Measurements from ENCODE around the gene OR9I1.

Gene OR9I1

GRCh38 chr11:58125469-58125868 is at the start of gene OR9I1:
TSS of gene OR9I1 (minus strand) at chr11:58125530. CDS start at chr11:58119444, 6,086 bp downstream.
- Mint-ChIP-seq H3K27me3 (ENCODE audit: low read depth) (no peaks in the 10 kb centered on the region), H3K4me1 (ENCODE audit: low read depth) (no peaks in the 10 kb centered on the region), H3K36me3 (ENCODE audit: low read depth) (no peaks in the 10 kb centered on the region), H3K4me3 (no peak within 1 kb of the TSS), H3K27ac (no peak within 1 kb of the TSS), H3K9me3 (no peaks in the 10 kb centered on the region)

GRCh38 chr11:58165504-58166106 is 40.3 kb upstream of the OR9I1 start:
- Mint-ChIP-seq H3K4me3 (no peak overlapping the region), H3K27me3 (ENCODE audit: low read depth) (peaks cover 3% of the 10 kb centered on the region), H3K36me3 (ENCODE audit: low read depth) (no peaks in the 10 kb centered on the region), H3K27ac (no peak overlapping the region), H3K4me1 (ENCODE audit: low read depth) (no peaks in the 10 kb centered on the region), H3K9me3 (no peaks in the 10 kb centered on the region)

GRCh38 chr11:58164990-58165389 is 39.7 kb upstream of the OR9I1 start:
- peaks cover 3% of the 10 kb centered on the region for H3K27me3 Mint-ChIP-seq (ENCODE audit: low read depth)
- H3K27ac Mint-ChIP-seq = no peak overlapping the region
- H3K36me3 Mint-ChIP-seq (ENCODE audit: low read depth) = no peaks in the 10 kb centered on the region
- H3K4me1 Mint-ChIP-seq (ENCODE audit: low read depth) = no peaks in the 10 kb centered on the region
- no peaks in the 10 kb centered on the region for H3K9me3 Mint-ChIP-seq
- H3K4me3 Mint-ChIP-seq = no peak overlapping the region

GRCh38 chr11:58164389-58164788 is 39.1 kb upstream of the OR9I1 start:
- Mint-ChIP-seq H3K27ac (no peak overlapping the region), H3K9me3 (no peaks in the 10 kb centered on the region), H3K27me3 (ENCODE audit: low read depth) (no peaks in the 10 kb centered on the region), H3K4me3 (no peak overlapping the region), H3K36me3 (ENCODE audit: low read depth) (no peaks in the 10 kb centered on the region), H3K4me1 (ENCODE audit: low read depth) (no peaks in the 10 kb centered on the region)

- H3K27me3 Mint-ChIP-seq (ENCODE audit: low read depth) = peaks cover 4% of the 10 kb centered on the region
Measured at GRCh38 chr11:58152781-58153180, 27.5 kb upstream of the OR9I1 start.

GRCh38 chr11:58142761-58143160 is 17.4 kb upstream of the OR9I1 start:
- H3K4me1 Mint-ChIP-seq (ENCODE audit: low read depth) = no peaks in the 10 kb centered on the region
- no peaks in the 10 kb centered on the region for H3K9me3 Mint-ChIP-seq
- no peak overlapping the region for H3K27ac Mint-ChIP-seq
- H3K4me3 Mint-ChIP-seq = no peak overlapping the region
- no peaks in the 10 kb centered on the region for H3K27me3 Mint-ChIP-seq (ENCODE audit: low read depth)
- H3K36me3 Mint-ChIP-seq (ENCODE audit: low read depth) = no peaks in the 10 kb centered on the region

More at GRCh38 chr11:58152781-58153180, 27.5 kb upstream of the OR9I1 start:
- H3K27ac Mint-ChIP-seq = no peak overlapping the region
- no peak overlapping the region for H3K4me3 Mint-ChIP-seq
- no peaks in the 10 kb centered on the region for H3K4me1 Mint-ChIP-seq (ENCODE audit: low read depth)
- no peaks in the 10 kb centered on the region for H3K9me3 Mint-ChIP-seq
- H3K36me3 Mint-ChIP-seq (ENCODE audit: low read depth) = no peaks in the 10 kb centered on the region

GRCh38 chr11:58135171-58135570 is 9.8 kb upstream of the OR9I1 start:
- Mint-ChIP-seq H3K27me3 (ENCODE audit: low read depth) (no peaks in the 10 kb centered on the region), H3K9me3 (no peaks in the 10 kb centered on the region), H3K4me3 (no peak overlapping the region), H3K36me3 (ENCODE audit: low read depth) (no peaks in the 10 kb centered on the region), H3K4me1 (ENCODE audit: low read depth) (no peaks in the 10 kb centered on the region), H3K27ac (no peak overlapping the region)

- H3K36me3 Mint-ChIP-seq (ENCODE audit: low read depth) = no peaks in the 10 kb centered on the region
- no peak overlapping the region for H3K4me3 Mint-ChIP-seq
- H3K27ac Mint-ChIP-seq = no peak overlapping the region
- no peaks in the 10 kb centered on the region for H3K4me1 Mint-ChIP-seq (ENCODE audit: low read depth)
- no peaks in the 10 kb centered on the region for H3K27me3 Mint-ChIP-seq (ENCODE audit: low read depth)
- H3K9me3 Mint-ChIP-seq = no peaks in the 10 kb centered on the region
Measured at GRCh38 chr11:58134151-58134550, 8.8 kb upstream of the OR9I1 start.

GRCh38 chr11:58133309-58134076 is 8.2 kb upstream of the OR9I1 start:
- Mint-ChIP-seq H3K4me1 (ENCODE audit: low read depth) (no peaks in the 10 kb centered on the region), H3K4me3 (no peak overlapping the region)

GRCh38 chr11:58127350-58127749 is 2.0 kb upstream of the OR9I1 start:
- H3K9me3 Mint-ChIP-seq = no peaks in the 10 kb centered on the region
- H3K4me1 Mint-ChIP-seq (ENCODE audit: low read depth) = no peaks in the 10 kb centered on the region
- H3K36me3 Mint-ChIP-seq (ENCODE audit: low read depth) = no peaks in the 10 kb centered on the region
- H3K4me3 Mint-ChIP-seq = no peak overlapping the region
- no peaks in the 10 kb centered on the region for H3K27me3 Mint-ChIP-seq (ENCODE audit: low read depth)
- H3K27ac Mint-ChIP-seq = no peak overlapping the region

More at GRCh38 chr11:58133309-58134076, 8.2 kb upstream of the OR9I1 start:
- no peaks in the 10 kb centered on the region for H3K27me3 Mint-ChIP-seq (ENCODE audit: low read depth)
- H3K27ac Mint-ChIP-seq = no peak overlapping the region
- H3K9me3 Mint-ChIP-seq = no peaks in the 10 kb centered on the region
- H3K36me3 Mint-ChIP-seq (ENCODE audit: low read depth) = no peaks in the 10 kb centered on the region

- H3K9me3 Mint-ChIP-seq = no peaks in the 10 kb centered on the region
- H3K4me3 Mint-ChIP-seq = no peak overlapping the region
- H3K27ac Mint-ChIP-seq = no peak overlapping the region
- H3K4me1 Mint-ChIP-seq (ENCODE audit: low read depth) = no peaks in the 10 kb centered on the region
- H3K36me3 Mint-ChIP-seq (ENCODE audit: low read depth) = no peaks in the 10 kb centered on the region
- H3K27me3 Mint-ChIP-seq (ENCODE audit: low read depth) = no peaks in the 10 kb centered on the region
Measured at GRCh38 chr11:58121096-58121495, 4.2 kb downstream of the OR9I1 start.

GRCh38 chr11:58097437-58097836 is 27.9 kb downstream of the OR9I1 start:
- no peaks in the 10 kb centered on the region for H3K4me1 Mint-ChIP-seq (ENCODE audit: low read depth)
- H3K36me3 Mint-ChIP-seq (ENCODE audit: low read depth) = no peaks in the 10 kb centered on the region
- H3K27ac Mint-ChIP-seq = no peak overlapping the region
- no peaks in the 10 kb centered on the region for H3K27me3 Mint-ChIP-seq (ENCODE audit: low read depth)
- no peak overlapping the region for H3K4me3 Mint-ChIP-seq
- H3K9me3 Mint-ChIP-seq = peaks cover 8% of the 10 kb centered on the region

- Mint-ChIP-seq H3K27me3 (ENCODE audit: low read depth) (no peaks in the 10 kb centered on the region), H3K4me3 (no peak overlapping the region), H3K9me3 (no peaks in the 10 kb centered on the region), H3K27ac (no peak overlapping the region), H3K4me1 (ENCODE audit: low read depth) (no peaks in the 10 kb centered on the region), H3K36me3 (ENCODE audit: low read depth) (no peaks in the 10 kb centered on the region)
Measured at GRCh38 chr11:58086528-58086927, 38.8 kb downstream of the OR9I1 start.

- Mint-ChIP-seq H3K27ac (no peak overlapping the region), H3K9me3 (no peaks in the 10 kb centered on the region), H3K36me3 (ENCODE audit: low read depth) (no peaks in the 10 kb centered on the region), H3K4me1 (ENCODE audit: low read depth) (no peaks in the 10 kb centered on the region), H3K4me3 (no peak overlapping the region), H3K27me3 (ENCODE audit: low read depth) (no peaks in the 10 kb centered on the region)
Measured at GRCh38 chr11:58075781-58076180, 49.5 kb downstream of the OR9I1 start.

GRCh38 chr11:58070585-58070984 is 54.7 kb downstream of the OR9I1 start:
- Mint-ChIP-seq H3K4me1 (ENCODE audit: low read depth) (no peaks in the 10 kb centered on the region), H3K36me3 (ENCODE audit: low read depth) (no peaks in the 10 kb centered on the region), H3K27me3 (ENCODE audit: low read depth) (no peaks in the 10 kb centered on the region), H3K27ac (no peak overlapping the region), H3K9me3 (no peaks in the 10 kb centered on the region), H3K4me3 (no peak overlapping the region)

Data from T-helper 1 cell treated with Interleukin-12 subunit alpha and Interleukin-12 subunit beta and Interleukin-4 antibody, amounts not matched to agents 30 μg/mL and 1 μg/mL, for 36 hours (primary cell).